IPS-18c (cell line): Measurements from ENCODE around the gene MME.

Experiments
- H3K4me3 ChIP-seq: 2 replicates; pipeline ENCODE4 v1.7.0; 2013; ENCODE audit warnings: low read depth, mild to moderate bottlenecking, low read length, moderate library complexity; ENCODE audit not compliant: insufficient read depth
- H3K9me3 ChIP-seq: one replicate; pipeline ENCODE4 v1.6.1; 2013; ENCODE audit warnings: mild to moderate bottlenecking, low read length, moderate library complexity; ENCODE audit not compliant: control insufficient read depth, insufficient read depth

MME gene

GRCh38 chr3:155166441-155166840 is 86.3 kb downstream of the MME start:
- H3K4me3 ChIP-seq = no peak overlapping the region
- H3K9me3 ChIP-seq = no peaks in the 10 kb centered on the region

GRCh38 chr3:155169197-155169596 is 89.1 kb downstream of the MME start:
- no peak overlapping the region for H3K4me3 ChIP-seq
- no peaks in the 10 kb centered on the region for H3K9me3 ChIP-seq

- H3K9me3 ChIP-seq = no peaks in the 10 kb centered on the region
- H3K4me3 ChIP-seq = no peak overlapping the region
These were observed 93.7 kb downstream of the MME start for GRCh38 chr3:155173771-155174170.

GRCh38 chr3:155178810-155179436 is 98.8 kb downstream of the MME start:
- H3K4me3 ChIP-seq = no peak overlapping the region
- H3K9me3 ChIP-seq = no peaks in the 10 kb centered on the region

GRCh38 chr3:155179437-155179827 is 99.3 kb downstream of the MME start:
- no peaks in the 10 kb centered on the region for H3K9me3 ChIP-seq
- no peak overlapping the region for H3K4me3 ChIP-seq

- Histone ChIP-seq H3K9me3 (no peaks in the 10 kb centered on the region), H3K4me3 (no peak overlapping the region)
These were observed 100.0 kb downstream of the MME start for GRCh38 chr3:155179966-155180757.

GRCh38 chr3:155182467-155182866 is 102.3 kb downstream of the MME start:
- Histone ChIP-seq H3K9me3 (no peaks in the 10 kb centered on the region), H3K4me3 (no peak overlapping the region)

GRCh38 chr3:155184011-155184410 is 103.9 kb downstream of the MME start:
- H3K4me3 ChIP-seq = no peak overlapping the region

GRCh38 chr3:155185631-155186071 is 105.5 kb downstream of the MME start:
- Histone ChIP-seq H3K4me3 (no peak overlapping the region), H3K9me3 (no peaks in the 10 kb centered on the region)

More at GRCh38 chr3:155184011-155184410, 103.9 kb downstream of the MME start:
- no peaks in the 10 kb centered on the region for H3K9me3 ChIP-seq

GRCh38 chr3:155188031-155188430 is 107.9 kb downstream of the MME start:
- Histone ChIP-seq H3K9me3 (no peaks in the 10 kb centered on the region), H3K4me3 (no peak overlapping the region)

- no peak overlapping the region for H3K4me3 ChIP-seq
- no peaks in the 10 kb centered on the region for H3K9me3 ChIP-seq
These were observed 109.4 kb downstream of the MME start for GRCh38 chr3:155189478-155189877.

GRCh38 chr3:155190691-155191090 is 110.6 kb downstream of the MME start:
- H3K9me3 ChIP-seq = no peaks in the 10 kb centered on the region
- H3K4me3 ChIP-seq = no peak overlapping the region

- H3K4me3 ChIP-seq = no peak overlapping the region
- H3K9me3 ChIP-seq = no peaks in the 10 kb centered on the region
These were observed 113.0 kb downstream of the MME start for GRCh38 chr3:155192957-155193746.

- Histone ChIP-seq H3K9me3 (no peaks in the 10 kb centered on the region), H3K4me3 (no peak overlapping the region)
These were observed 113.7 kb downstream of the MME start for GRCh38 chr3:155193868-155194267.

GRCh38 chr3:155194973-155195957 is 115.1 kb downstream of the MME start:
- H3K9me3 ChIP-seq = no peaks in the 10 kb centered on the region

GRCh38 chr3:155196131-155197021 is 116.3 kb downstream of the MME start:
- no peak overlapping the region for H3K4me3 ChIP-seq
- no peaks in the 10 kb centered on the region for H3K9me3 ChIP-seq

More at GRCh38 chr3:155194973-155195957, 115.1 kb downstream of the MME start:
- H3K4me3 ChIP-seq = no peak overlapping the region
